Astrocyte of the cerebellum (primary cell): ENCODE measurements around the gene ANKRD13B.
A peak's percentile ranks its signal among the peaks of the same experiment; 100 is the strongest.

Source experiments
- DNase-seq: peaks from one replicate; pipeline ENCODE4 v3.0.0-alpha.2; 2011; ENCODE audit warnings: low read depth
- H3K4me3 ChIP-seq: 2 replicates; pipeline ENCODE4 v1.5.1; 2011; ENCODE audit warnings: mild to moderate bottlenecking, low read depth, low read length, moderate library complexity
- in situ Hi-C: cut with HindIII; loops from 2 replicates; pipeline ENCODE4 v1.10.0; 2017; ENCODE audit warnings: low sequenced_read_pairs
- TF ChIP-seq, protein P1 (sequence below): IDR thresholded peaks from 2 replicates; pipeline ENCODE4 v1.5.1; 2012; ENCODE audit warnings: low read length, low read depth, moderate library complexity, mild to moderate bottlenecking; ENCODE audit errors: missing control alignments

The ANKRD13B gene

DNA sequence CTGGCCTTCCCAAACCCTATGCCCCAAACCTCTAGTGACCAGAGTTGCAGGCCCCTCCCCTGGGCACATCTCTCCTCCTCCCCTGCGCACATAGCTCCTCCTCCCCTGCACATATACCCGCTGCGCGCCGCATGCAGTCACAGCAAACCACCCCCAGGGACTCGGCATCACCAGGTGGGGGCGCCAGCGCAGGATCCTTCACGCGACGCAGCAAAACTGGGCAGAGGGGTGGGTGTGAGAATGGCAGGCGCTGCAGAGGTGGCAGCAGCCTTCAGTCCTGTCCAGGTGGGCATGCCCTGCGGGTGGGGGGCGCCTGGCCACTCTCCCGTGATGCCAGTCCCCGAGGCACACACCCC, 24.2 kb downstream of the ANKRD13B start:
- in situ Hi-C loops = no loop called here
- no peak overlapping the region for H3K4me3 ChIP-seq
- no peak for DNase-seq
- TF ChIP-seq, protein P1, sequence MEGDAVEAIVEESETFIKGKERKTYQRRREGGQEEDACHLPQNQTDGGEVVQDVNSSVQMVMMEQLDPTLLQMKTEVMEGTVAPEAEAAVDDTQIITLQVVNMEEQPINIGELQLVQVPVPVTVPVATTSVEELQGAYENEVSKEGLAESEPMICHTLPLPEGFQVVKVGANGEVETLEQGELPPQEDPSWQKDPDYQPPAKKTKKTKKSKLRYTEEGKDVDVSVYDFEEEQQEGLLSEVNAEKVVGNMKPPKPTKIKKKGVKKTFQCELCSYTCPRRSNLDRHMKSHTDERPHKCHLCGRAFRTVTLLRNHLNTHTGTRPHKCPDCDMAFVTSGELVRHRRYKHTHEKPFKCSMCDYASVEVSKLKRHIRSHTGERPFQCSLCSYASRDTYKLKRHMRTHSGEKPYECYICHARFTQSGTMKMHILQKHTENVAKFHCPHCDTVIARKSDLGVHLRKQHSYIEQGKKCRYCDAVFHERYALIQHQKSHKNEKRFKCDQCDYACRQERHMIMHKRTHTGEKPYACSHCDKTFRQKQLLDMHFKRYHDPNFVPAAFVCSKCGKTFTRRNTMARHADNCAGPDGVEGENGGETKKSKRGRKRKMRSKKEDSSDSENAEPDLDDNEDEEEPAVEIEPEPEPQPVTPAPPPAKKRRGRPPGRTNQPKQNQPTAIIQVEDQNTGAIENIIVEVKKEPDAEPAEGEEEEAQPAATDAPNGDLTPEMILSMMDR = peak; percentile 61

GRCh38 chr17:29617481-29618271, 24.7 kb downstream of the ANKRD13B start:
- peak overlapping the region; percentile 5 for H3K4me3 ChIP-seq
- no peak for DNase-seq
- TF ChIP-seq, protein P1 = peak; percentile 57
- in situ Hi-C loops = no loop called here

DNA sequence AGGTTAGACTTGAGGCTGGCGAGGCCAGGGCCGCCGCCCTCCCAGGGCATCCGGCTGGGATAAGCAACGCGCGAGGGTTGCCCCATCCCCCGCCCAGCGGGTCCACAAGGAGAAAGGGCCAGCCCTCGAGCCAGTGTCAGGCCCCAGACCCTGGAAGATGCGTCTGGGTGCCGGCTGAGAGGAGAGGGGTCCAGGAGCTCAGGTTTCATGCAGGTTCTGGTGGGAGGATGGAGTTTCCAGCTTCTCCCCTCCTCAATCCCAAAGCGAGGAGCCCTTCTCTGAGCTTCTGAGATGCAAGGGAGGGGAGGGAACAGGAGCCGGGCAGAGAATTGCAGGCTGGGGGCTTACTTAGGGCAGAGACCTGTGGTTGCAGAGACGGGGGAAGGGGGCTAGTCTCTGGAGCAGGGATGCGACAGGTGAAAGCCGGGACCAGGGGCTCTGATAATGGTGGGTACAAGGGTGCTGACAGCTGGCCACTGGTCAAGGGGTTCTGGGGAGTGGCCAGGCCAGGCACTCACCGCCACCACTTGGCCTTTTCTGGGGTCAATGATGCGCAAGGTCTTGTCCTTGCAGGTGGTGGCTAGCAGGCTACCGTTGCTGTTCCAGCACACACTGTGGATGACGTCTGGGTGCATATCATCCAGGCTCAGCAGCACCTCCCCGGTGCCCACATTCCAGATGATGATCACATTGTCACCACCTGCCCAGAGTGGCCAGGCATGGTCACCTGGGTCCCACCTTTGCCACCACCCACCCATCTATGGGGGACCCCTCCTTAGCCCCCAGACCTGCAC, 25.5 kb downstream of the ANKRD13B start:
- in situ Hi-C loops = no loop called here
- TF ChIP-seq, protein P1 = peak; percentile 0
- no peak overlapping the region for H3K4me3 ChIP-seq
- no peak for DNase-seq

- H3K4me3 ChIP-seq = no peak overlapping the region
- no peak for DNase-seq
- in situ Hi-C loops = no loop called here
- TF ChIP-seq, protein P1 = peak; percentile 22
Measured at GRCh38 chr17:29619251-29619650, 26.3 kb downstream of the ANKRD13B start.

DNA sequence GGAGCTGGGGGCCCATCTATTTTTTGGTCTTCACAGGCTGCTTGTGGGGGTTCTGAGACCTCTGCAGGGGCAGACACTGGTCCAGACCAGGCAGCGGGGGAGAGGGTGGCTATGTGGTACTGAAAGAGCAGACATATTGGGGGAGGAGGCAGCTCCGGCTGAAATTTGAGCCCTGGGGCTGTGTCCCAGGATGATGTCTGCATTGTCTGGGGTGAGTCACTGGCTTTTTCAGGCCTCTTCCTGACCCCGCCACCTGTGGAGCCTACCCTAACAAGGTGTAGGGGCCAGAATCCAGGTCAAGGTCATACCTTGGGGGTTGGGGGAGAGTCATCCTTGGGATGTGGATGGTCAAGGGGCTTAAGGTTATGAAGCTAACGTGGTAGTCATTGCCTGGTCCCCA, 27.3 kb downstream of the ANKRD13B start:
- TF ChIP-seq, protein P1 = no peak
- no peak for DNase-seq
- no peak overlapping the region for H3K4me3 ChIP-seq
- in situ Hi-C loops = no loop called here

- TF ChIP-seq, protein P1 = no peak
- in situ Hi-C loops = no loop called here
- DNase-seq = no peak
- no peak overlapping the region for H3K4me3 ChIP-seq
Measured at GRCh38 chr17:29620779-29621500, 28.0 kb downstream of the ANKRD13B start.
